WERI-Rb-1 (cell line): ENCODE results near the gene IGSF9B.

Experiments used
- DNase-seq: peaks from one replicate; pipeline ENCODE4 v3.0.0-alpha.2; 2020
- H3K27ac ChIP-seq: fragments of 250-450 bp; sonication (Bioruptor Pico); 2 replicates; pipeline ENCODE4 v1.5.1; 2020; ENCODE audit warnings: mild to moderate bottlenecking, moderate library complexity
- H3K27me3 ChIP-seq: fragments of 250-450 bp; sonication (Bioruptor Pico); 2 replicates; pipeline ENCODE4 v1.5.1; 2021; ENCODE audit warnings: mild to moderate bottlenecking, low read depth, moderate library complexity; ENCODE audit not compliant: insufficient read depth, severe bottlenecking
- H3K36me3 ChIP-seq: fragments of 250-450 bp; sonication (Bioruptor Pico); 2 replicates; pipeline ENCODE4 v1.5.1; 2020; ENCODE audit warnings: mild to moderate bottlenecking, moderate library complexity
- H3K4me3 ChIP-seq: 2 replicates; pipeline ENCODE4 v1.5.1; 2011; ENCODE audit warnings: low read depth, mild to moderate bottlenecking, control low read depth, low read length
- H3K9me3 ChIP-seq: fragments of 250-450 bp; sonication (Bioruptor Pico); 2 replicates; pipeline ENCODE4 v1.5.1; 2021; ENCODE audit warnings: mild to moderate bottlenecking, moderate library complexity; ENCODE audit not compliant: severe bottlenecking
- TF ChIP-seq, protein P1 (sequence below): IDR thresholded peaks from 2 replicates; pipeline ENCODE4 v1.5.1; 2011; ENCODE audit warnings: low read depth, mild to moderate bottlenecking, control low read depth, inconsistent platforms, low read length

The IGSF9B gene

GRCh38 chr11:133921026-133921425 lies 35.7 kb downstream of the IGSF9B start:
- Histone ChIP-seq H3K9me3 (no peaks in the 10 kb centered on the region), H3K27me3 (no peaks in the 10 kb centered on the region), H3K36me3 (peaks cover 80% of the 10 kb centered on the region), H3K4me3 (no peak overlapping the region), H3K27ac (no peak overlapping the region)
- TF ChIP-seq, protein P1, sequence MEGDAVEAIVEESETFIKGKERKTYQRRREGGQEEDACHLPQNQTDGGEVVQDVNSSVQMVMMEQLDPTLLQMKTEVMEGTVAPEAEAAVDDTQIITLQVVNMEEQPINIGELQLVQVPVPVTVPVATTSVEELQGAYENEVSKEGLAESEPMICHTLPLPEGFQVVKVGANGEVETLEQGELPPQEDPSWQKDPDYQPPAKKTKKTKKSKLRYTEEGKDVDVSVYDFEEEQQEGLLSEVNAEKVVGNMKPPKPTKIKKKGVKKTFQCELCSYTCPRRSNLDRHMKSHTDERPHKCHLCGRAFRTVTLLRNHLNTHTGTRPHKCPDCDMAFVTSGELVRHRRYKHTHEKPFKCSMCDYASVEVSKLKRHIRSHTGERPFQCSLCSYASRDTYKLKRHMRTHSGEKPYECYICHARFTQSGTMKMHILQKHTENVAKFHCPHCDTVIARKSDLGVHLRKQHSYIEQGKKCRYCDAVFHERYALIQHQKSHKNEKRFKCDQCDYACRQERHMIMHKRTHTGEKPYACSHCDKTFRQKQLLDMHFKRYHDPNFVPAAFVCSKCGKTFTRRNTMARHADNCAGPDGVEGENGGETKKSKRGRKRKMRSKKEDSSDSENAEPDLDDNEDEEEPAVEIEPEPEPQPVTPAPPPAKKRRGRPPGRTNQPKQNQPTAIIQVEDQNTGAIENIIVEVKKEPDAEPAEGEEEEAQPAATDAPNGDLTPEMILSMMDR = no peak
- no peak for DNase-seq

- Histone ChIP-seq H3K27ac (no peak overlapping the region), H3K4me3 (no peak overlapping the region), H3K9me3 (no peaks in the 10 kb centered on the region), H3K36me3 (peaks cover 80% of the 10 kb centered on the region), H3K27me3 (no peaks in the 10 kb centered on the region)
- no peak for DNase-seq
- TF ChIP-seq, protein P1 = no peak
Measured at GRCh38 chr11:133920109-133920990, 36.4 kb downstream of the IGSF9B start.

- TF ChIP-seq, protein P1 = no peak
- peaks cover 76% of the 10 kb centered on the region for H3K36me3 ChIP-seq
- no peaks in the 10 kb centered on the region for H3K27me3 ChIP-seq
Measured at GRCh38 chr11:133919330-133920108, 37.2 kb downstream of the IGSF9B start.

GRCh38 chr11:133918608-133919260 lies 38.0 kb downstream of the IGSF9B start:
- no peak overlapping the region for H3K27ac ChIP-seq
- TF ChIP-seq, protein P1 = no peak
- H3K4me3 ChIP-seq = no peak overlapping the region
- no peak for DNase-seq
- no peaks in the 10 kb centered on the region for H3K27me3 ChIP-seq
- peaks cover 76% of the 10 kb centered on the region for H3K36me3 ChIP-seq
- H3K9me3 ChIP-seq = no peaks in the 10 kb centered on the region

More at GRCh38 chr11:133919330-133920108, 37.2 kb downstream of the IGSF9B start:
- no peak overlapping the region for H3K4me3 ChIP-seq
- H3K9me3 ChIP-seq = no peaks in the 10 kb centered on the region
- no peak overlapping the region for H3K27ac ChIP-seq
- DNase-seq = no peak

GRCh38 chr11:133917921-133918607 lies 38.7 kb downstream of the IGSF9B start:
- peaks cover 74% of the 10 kb centered on the region for H3K36me3 ChIP-seq
- H3K27me3 ChIP-seq = no peaks in the 10 kb centered on the region
- H3K4me3 ChIP-seq = no peak overlapping the region
- TF ChIP-seq, protein P1 = no peak
- H3K9me3 ChIP-seq = no peaks in the 10 kb centered on the region
- no peak overlapping the region for H3K27ac ChIP-seq
- DNase-seq = no peak
